IMR-90 (cell line): ENCODE data around the gene CREG2. TPM values are rescaled to one million over a fixed set of nuclear protein-coding genes. Genes with fewer than 3 reads are reported as not detected.

Source experiments
- ATAC-seq: fragments of 200-7000 bp; cut with Tn5 transposase; 2 replicates; pipeline ENCODE4 v1.9.1; 2020; ENCODE audit warnings: low read depth, mild to moderate bottlenecking, moderate library complexity
- BruUV-seq: library from RNA; stranded (reverse); fragments of 400-500 nt; replicated peaks from 2 replicates; lab custom pipeline; 2021; lab: Mats Ljungman, UMichigan
- CTCF ChIA-PET: fragments of 300-600 bp; formaldehyde crosslinking; extraction: SDS; loops from one replicate; lab custom pipeline; 2021; ENCODE audit warnings: antibody characterized with exemption; lab: Yijun Ruan, JAX
- POLR2A ChIA-PET: fragments of 300-600 bp; sonication (Branson Sonifier 250); formaldehyde crosslinking; loops from one replicate; lab custom pipeline; 2022; ENCODE audit warnings: antibody characterized with exemption; ENCODE audit not compliant: unreplicated experiment; lab: Charles Lee
- DNase-seq: peaks from one replicate; pipeline ENCODE4 v3.0.0; 2013
- H2AFZ ChIP-seq: replicated peaks from 2 replicates; pipeline ENCODE3; 2013; ENCODE audit warnings: low read length, mild to moderate bottlenecking; ENCODE audit not compliant: poor library complexity
- H2AK5ac ChIP-seq: 2 replicates; pipeline ENCODE4 v1.6.1; 2013; ENCODE audit warnings: low read depth, low read length, inconsistent platforms
- H2AK9ac ChIP-seq: replicated peaks from 2 replicates; pipeline ENCODE3; 2013; ENCODE audit warnings: mild to moderate bottlenecking, low read depth, low read length, moderate library complexity; ENCODE audit not compliant: poor library complexity
- H2BK120ac ChIP-seq: 2 replicates; pipeline ENCODE4 v1.6.1; 2013; ENCODE audit warnings: low read depth, low read length, inconsistent platforms
- H2BK15ac ChIP-seq: 3 replicates; pipeline ENCODE4 v1.6.1; 2013; ENCODE audit warnings: low read depth, low read length, inconsistent platforms
- H2BK20ac ChIP-seq: 2 replicates; pipeline ENCODE4 v1.6.1; 2013; ENCODE audit warnings: low read depth, mild to moderate bottlenecking, inconsistent platforms, low read length, moderate library complexity
- H2BK5ac ChIP-seq: 2 replicates; pipeline ENCODE4 v1.6.1; 2013; ENCODE audit warnings: mild to moderate bottlenecking, low read depth, low read length, inconsistent platforms; ENCODE audit not compliant: poor library complexity, severe bottlenecking
- H3K14ac ChIP-seq: replicated peaks from 2 replicates; pipeline ENCODE4 v1.6.1; 2013; ENCODE audit warnings: low read depth, low read length, inconsistent platforms
- H3K18ac ChIP-seq: 2 replicates; pipeline ENCODE4 v1.6.1; 2013; ENCODE audit warnings: low read depth, low read length, control low read depth
- H3K23ac ChIP-seq: 2 replicates; pipeline ENCODE4 v1.6.1; 2013; ENCODE audit warnings: low read depth, low read length, inconsistent platforms
- H3K27ac ChIP-seq: 2 replicates; pipeline ENCODE4 v1.5.1; 2013; ENCODE audit warnings: mild to moderate bottlenecking, control low read depth, low read length; ENCODE audit not compliant: insufficient read depth
- H3K27me3 ChIP-seq: 2 replicates; pipeline ENCODE4 v1.6.1; 2013; ENCODE audit warnings: low read length; ENCODE audit not compliant: control insufficient read depth, insufficient read depth
- H3K36me3 ChIP-seq: 2 replicates; pipeline ENCODE4 v1.6.1; 2013; ENCODE audit warnings: low read length, mixed read lengths; ENCODE audit not compliant: control insufficient read depth, insufficient read depth
- H3K4ac ChIP-seq: 2 replicates; pipeline ENCODE4 v1.6.1; 2013; ENCODE audit warnings: low read depth, low read length, inconsistent platforms
- H3K4me1 ChIP-seq: 2 replicates; pipeline ENCODE4 v1.6.1; 2013; ENCODE audit warnings: low read length, mixed read lengths; ENCODE audit not compliant: control insufficient read depth, insufficient read depth
- H3K4me2 ChIP-seq: 2 replicates; pipeline ENCODE4 v1.6.1; 2013; ENCODE audit warnings: low read depth, mild to moderate bottlenecking, control low read depth, low read length, moderate library complexity
- H3K4me3 ChIP-seq: 2 replicates; pipeline ENCODE4 v1.5.1; 2013; ENCODE audit warnings: low read depth, mild to moderate bottlenecking, control low read depth, low read length, moderate library complexity; ENCODE audit not compliant: insufficient read depth
- H3K56ac ChIP-seq: 2 replicates; pipeline ENCODE4 v1.6.1; 2013; ENCODE audit warnings: low read length, inconsistent platforms; ENCODE audit not compliant: insufficient read depth; ENCODE audit errors: extremely low read depth
- H3K79me1 ChIP-seq, 2 experiments: 2 replicates each; pipeline ENCODE4 v1.6.1; 2013; ENCODE audit warnings: low read length in 2 of 2, inconsistent platforms in 1 of 2, low read depth in 1 of 2
- H3K9ac ChIP-seq: 2 replicates; pipeline ENCODE4 v1.6.1; 2013; ENCODE audit warnings: low read depth, low read length, control low read depth
- H3K9me1 ChIP-seq: 2 replicates; pipeline ENCODE4 v1.6.1; 2013; ENCODE audit warnings: low read length, inconsistent platforms; ENCODE audit not compliant: insufficient read depth
- H3K9me3 ChIP-seq: 2 replicates; pipeline ENCODE4 v1.6.1; 2013; ENCODE audit warnings: low read length; ENCODE audit not compliant: control insufficient read depth, insufficient read depth
- H4K20me1 ChIP-seq: 2 replicates; pipeline ENCODE4 v1.6.1; 2013; ENCODE audit warnings: low read length, inconsistent platforms; ENCODE audit not compliant: insufficient read depth
- H4K5ac ChIP-seq: 2 replicates; pipeline ENCODE4 v1.6.1; 2013; ENCODE audit warnings: mild to moderate bottlenecking, low read depth, low read length, control low read depth
- H4K8ac ChIP-seq, 2 experiments: 2 replicates each; pipeline ENCODE4 v1.6.1; 2013; ENCODE audit warnings: low read depth in 2 of 2, low read length in 2 of 2, control low read depth in 1 of 2, inconsistent platforms in 1 of 2
- H4K91ac ChIP-seq: 2 replicates; pipeline ENCODE4 v1.6.1; 2013; ENCODE audit warnings: low read depth, low read length, inconsistent platforms; ENCODE audit not compliant: insufficient read depth
- BHLHE40 ChIP-seq: fragments of 150-350 bp; IDR thresholded peaks from 2 replicates; pipeline ENCODE4 v1.6.1; 2016; ENCODE audit warnings: mild to moderate bottlenecking, low read depth, low read length
- CEBPB ChIP-seq: IDR thresholded peaks from 2 replicates; pipeline ENCODE4 v1.6.1; 2012; ENCODE audit warnings: low read depth, low read length, improper control_type of control experiment
- CHD1 ChIP-seq: IDR thresholded peaks from 2 replicates; pipeline ENCODE4 v1.6.1; 2012; ENCODE audit warnings: low read depth, low read length, improper control_type of control experiment
- CTCF ChIP-seq: conservative IDR thresholded peaks from 2 replicates; pipeline ENCODE4 v1.5.1; 2012; ENCODE audit warnings: mild to moderate bottlenecking, low read depth, low read length, improper control_type of control experiment
- ELK1 ChIP-seq: fragments of 150-350 bp; IDR thresholded peaks from 2 replicates; pipeline ENCODE4 v1.6.1; 2016; ENCODE audit warnings: low read depth, mild to moderate bottlenecking, low read length, moderate library complexity, borderline replicate concordance
- FOS ChIP-seq: fragments of 150-350 bp; IDR thresholded peaks from 2 replicates; pipeline ENCODE4 v1.6.1; 2016; ENCODE audit warnings: low read depth, low read length
- MAZ ChIP-seq: IDR thresholded peaks from 2 replicates; pipeline ENCODE4 v1.6.1; 2012; ENCODE audit warnings: low read depth, mild to moderate bottlenecking, low read length, improper control_type of control experiment, moderate library complexity, borderline replicate concordance
- MXI1 ChIP-seq: IDR thresholded peaks from 2 replicates; pipeline ENCODE4 v1.6.1; 2012; ENCODE audit warnings: low read depth, mild to moderate bottlenecking, low read length, moderate library complexity, borderline replicate concordance
- NFE2L2 ChIP-seq: fragments of 150-350 bp; IDR thresholded peaks from 2 replicates; pipeline ENCODE4 v1.6.1; 2016; ENCODE audit warnings: low read depth, mild to moderate bottlenecking, low read length
- POLR2A ChIP-seq: IDR thresholded peaks from 2 replicates; pipeline ENCODE4 v1.6.1; 2012; ENCODE audit warnings: mild to moderate bottlenecking, low read depth, low read length
- RCOR1 ChIP-seq: IDR thresholded peaks from 2 replicates; pipeline ENCODE4 v1.6.1; 2012; ENCODE audit warnings: mild to moderate bottlenecking, low read length, improper control_type of control experiment; ENCODE audit not compliant: insufficient replicate concordance
- RFX5 ChIP-seq: IDR thresholded peaks from 2 replicates; pipeline ENCODE4 v1.8.0; 2012; ENCODE audit warnings: low read depth, mild to moderate bottlenecking, low read length, moderate library complexity
- SMC3 ChIP-seq: fragments of 150-350 bp; IDR thresholded peaks from 2 replicates; pipeline ENCODE4 v1.6.1; 2016; ENCODE audit warnings: low read depth, mild to moderate bottlenecking, antibody characterized with exemption, low read length, moderate library complexity
- WGBS, 2 experiments: methylation state at CpG; one replicate each; pipeline versions ENCODE4 v1.1.5 to v1.1.7; 2013; ENCODE audit warnings: missing lambda C conversion rate in 2 of 2; ENCODE audit not compliant: insufficient read length in 1 of 2; ENCODE audit errors: extremely low coverage in 2 of 2; 5-methylcytosine and 5-hydroxymethylcytosine counted together
- dilution Hi-C: fragments of 300-500 bp; cut with HindIII; formaldehyde crosslinking; loops from one replicate; pipeline ENCODE4 v1.14.3; 2018; ENCODE audit warnings: low sequenced_read_pairs; ENCODE audit not compliant: unreplicated experiment
- in situ Hi-C: fragments of 300-500 bp; cut with MboI; formaldehyde crosslinking; loops from 3 replicates; pipeline ENCODE4 v1.14.3; 2019; ENCODE audit warnings: low sequenced_read_pairs, inconsistent platforms, mixed read lengths
- intact Hi-C: fragments of 100-400 bp; cut with micrococcal nuclease; formaldehyde crosslinking; loops from 2 replicates; pipeline ENCODE4 v1.10.0; 2022
- polyA plus RNA-seq, 3 experiments: library from polyadenylated mRNA; depleted of rRNA; stranded (reverse); fragments of >200 nt; gene quantifications; 2 replicates each; pipeline ENCODE4 v1.2.3, GENCODE V29; 2012; ENCODE audit warnings: low replicate concordance in 1 of 3
- total RNA-seq: library from RNA; depleted of rRNA; stranded (reverse); fragments of >200 nt; gene quantifications from 2 replicates; pipeline ENCODE4 v1.2.3, GENCODE V29; 2012
- TF ChIP-seq, protein P1 (sequence below): fragments of 150-350 bp; IDR thresholded peaks from 2 replicates; pipeline ENCODE4 v1.6.1; 2017; ENCODE audit warnings: mild to moderate bottlenecking, antibody characterized with exemption, low read length, low read depth

The CREG2 gene
- total and polyA plus RNA-seq, 2 of the 4 experiments (the other 2 are of a cell fraction): 0.17 TPM; not detected in 1

DNA sequence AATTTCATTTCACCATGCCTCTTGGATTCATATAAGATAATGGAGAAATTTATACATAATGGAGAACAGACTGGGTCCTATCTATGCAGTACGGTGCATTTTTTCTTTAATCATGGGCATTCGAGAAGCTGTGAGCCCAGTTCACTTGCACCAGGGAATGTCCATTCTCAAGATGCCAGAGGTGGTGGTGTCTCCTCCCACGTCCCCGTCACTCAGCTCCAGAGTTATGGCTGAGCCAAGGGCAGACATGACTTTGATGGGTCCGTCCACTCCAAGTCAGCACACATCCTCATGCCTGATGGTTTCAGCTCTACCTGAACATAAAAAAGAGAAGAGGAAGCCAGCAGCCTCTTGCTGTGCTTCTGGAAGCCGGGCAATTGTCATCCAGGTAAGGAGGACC lies 42.1 kb upstream of the CREG2 start:
- peaks cover 14% of the 10 kb centered on the region for H3K9me1 ChIP-seq
- no peak overlapping the region for H3K18ac ChIP-seq
- no peaks in the 10 kb centered on the region for H3K27me3 ChIP-seq
- H3K4ac ChIP-seq: no peak overlapping the region
- no peak overlapping the region for H2BK5ac ChIP-seq
- H4K91ac ChIP-seq: no peak overlapping the region
- H3K79me1 ChIP-seq: peaks cover 17 to 30% of the 10 kb centered on the region in 2 experiments
- H2AFZ ChIP-seq: no peak overlapping the region
- H3K9ac ChIP-seq: no peak overlapping the region
- no peak overlapping the region for H3K4me3 ChIP-seq
- no peak overlapping the region for H4K8ac ChIP-seq
- no peak for ATAC-seq
- no peaks in the 10 kb centered on the region for H3K4me1 ChIP-seq
- no peak overlapping the region for H2BK15ac ChIP-seq
- intact Hi-C loops: no loop called here
- no peak overlapping the region for H3K4me2 ChIP-seq
- WGBS, 2 experiments: no CpG with 5 or more reads among the region's 6 CpGs
- TF ChIP-seq CEBPB (no peak), BHLHE40 (no peak), MXI1 (no peak), FOS (no peak), POLR2A (no peak), RFX5 (no peak), RCOR1 (no peak), NFE2L2 (no peak), ELK1 (no peak), MAZ (no peak), SMC3 (no peak), CTCF (no peak), CHD1 (no peak)
- TF ChIP-seq, protein P1, sequence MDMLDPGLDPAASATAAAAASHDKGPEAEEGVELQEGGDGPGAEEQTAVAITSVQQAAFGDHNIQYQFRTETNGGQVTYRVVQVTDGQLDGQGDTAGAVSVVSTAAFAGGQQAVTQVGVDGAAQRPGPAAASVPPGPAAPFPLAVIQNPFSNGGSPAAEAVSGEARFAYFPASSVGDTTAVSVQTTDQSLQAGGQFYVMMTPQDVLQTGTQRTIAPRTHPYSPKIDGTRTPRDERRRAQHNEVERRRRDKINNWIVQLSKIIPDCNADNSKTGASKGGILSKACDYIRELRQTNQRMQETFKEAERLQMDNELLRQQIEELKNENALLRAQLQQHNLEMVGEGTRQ: no peak
- no TSS peak for BruUV-seq
- no peak overlapping the region for H2BK120ac ChIP-seq
- CTCF ChIA-PET: no interaction called here
- in situ Hi-C loops: loop anchor here (10.0 kb wide), 1 partner anchor 415 kb away; no protein-coding TSS in a partner anchor
- dilution Hi-C loops: no loop called here
- H3K23ac ChIP-seq: no peak overlapping the region
- POLR2A ChIA-PET: no interaction called here
- H3K27ac ChIP-seq: no peak overlapping the region
- no peak overlapping the region for H2AK9ac ChIP-seq
- no peak overlapping the region for H2AK5ac ChIP-seq
- H3K56ac ChIP-seq: no peak overlapping the region
- no peaks in the 10 kb centered on the region for H3K9me3 ChIP-seq
- no peak for DNase-seq
- no peak overlapping the region for H3K14ac ChIP-seq
- no peaks in the 10 kb centered on the region for H4K20me1 ChIP-seq
- H3K36me3 ChIP-seq: no peaks in the 10 kb centered on the region
- no peak overlapping the region for H2BK20ac ChIP-seq
- no peak overlapping the region for H4K5ac ChIP-seq
